ENCODE measurements around the gene TEDDM1.
"Not testable (repeated sequence)": the region's sequence is repeated elsewhere in the genome, so short reads cannot be mapped to it uniquely, and the experiment has no call there.

Gene TEDDM1, protein sequence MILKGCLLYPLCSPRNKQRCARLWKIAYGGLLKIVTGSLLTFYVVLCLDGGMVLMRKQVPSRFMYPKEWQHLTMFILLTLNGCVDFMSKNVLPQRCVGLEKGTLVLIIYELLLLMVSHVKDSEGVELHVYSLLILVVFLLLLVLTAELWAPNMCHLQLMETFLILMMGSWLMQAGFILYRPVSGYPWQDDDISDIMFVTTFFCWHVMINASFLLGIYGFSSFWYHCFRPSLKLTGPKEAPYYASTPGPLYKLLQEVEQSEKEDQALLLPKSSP

GRCh38 chr1:182400567-182400966, at the start of gene TEDDM1:
Gene TEDDM1, minus strand, starts transcription at chr1:182400667. Its CDS starts 182 bp downstream, at chr1:182400485.
- Histone ChIP-seq H3K27ac (ENCODE audit: low read depth, low read length) (no peak within 1 kb of the TSS), H3K9me3 (ENCODE audit: control insufficient read depth in 1 of 2, low read length in 2 of 2) (no peaks in the 10 kb centered on the region), H3K4me1 (ENCODE audit: control insufficient read depth in 1 of 2, insufficient read depth in 2 of 2, low read length in 2 of 2) (no peaks in the 10 kb centered on the region), H3K9ac (ENCODE audit: low read depth in 1 of 2, low read length in 2 of 2) (no peak within 1 kb of the TSS), H3K36me3 (ENCODE audit: control insufficient read depth in 1 of 2, insufficient read depth in 2 of 2, low read length in 2 of 2) (no peaks in the 10 kb centered on the region), H3K4me3 (ENCODE audit: low read depth in 1 of 2, low read length in 2 of 2) (no peak within 1 kb of the TSS), H3K27me3 (ENCODE audit: control insufficient read depth in 1 of 2, insufficient read depth in 2 of 2, low read length in 2 of 2) (no peaks in the 10 kb centered on the region)

- Histone ChIP-seq H3K9ac (ENCODE audit: low read depth in 1 of 2, low read length in 2 of 2) (no peak within 1 kb of the TSS), H3K27me3 (ENCODE audit: control insufficient read depth in 1 of 2, insufficient read depth in 2 of 2, low read length in 2 of 2) (no peaks in the 10 kb centered on the region), H3K27ac (ENCODE audit: low read depth, low read length) (no peak within 1 kb of the TSS), H3K4me1 (ENCODE audit: control insufficient read depth in 1 of 2, insufficient read depth in 2 of 2, low read length in 2 of 2) (no peaks in the 10 kb centered on the region), H3K4me3 (ENCODE audit: low read depth in 1 of 2, low read length in 2 of 2) (no peak within 1 kb of the TSS), H3K36me3 (ENCODE audit: control insufficient read depth in 1 of 2, insufficient read depth in 2 of 2, low read length in 2 of 2) (no peaks in the 10 kb centered on the region), H3K9me3 (ENCODE audit: control insufficient read depth in 1 of 2, low read length in 2 of 2) (no peaks in the 10 kb centered on the region)
Observed at GRCh38 chr1:182450087-182450486, 49.6 kb upstream of the TEDDM1 start, which contains the start of gene RGSL1. Gene RGSL1, plus strand, starts transcription at chr1:182450146. Its CDS starts 20 bp downstream, at chr1:182450166.

- Histone ChIP-seq H3K4me3 (ENCODE audit: low read depth in 1 of 2, low read length in 2 of 2) (no peak overlapping the region), H3K9ac (ENCODE audit: low read depth in 1 of 2, low read length in 2 of 2) (no peak overlapping the region), H3K27ac (ENCODE audit: low read depth, low read length) (no peak overlapping the region), H3K36me3 (ENCODE audit: control insufficient read depth in 1 of 2, insufficient read depth in 2 of 2, low read length in 2 of 2) (no peaks in the 10 kb centered on the region), H3K4me1 (ENCODE audit: control insufficient read depth in 1 of 2, insufficient read depth in 2 of 2, low read length in 2 of 2) (no peaks in the 10 kb centered on the region), H3K27me3 (ENCODE audit: control insufficient read depth in 1 of 2, insufficient read depth in 2 of 2, low read length in 2 of 2) (no peaks in the 10 kb centered on the region), H3K9me3 (ENCODE audit: control insufficient read depth in 1 of 2, low read length in 2 of 2) (no peaks in the 10 kb centered on the region)
Observed at GRCh38 chr1:182447660-182448059, 47.2 kb upstream of the TEDDM1 start.

- H3K9me3 ChIP-seq (ENCODE audit: control insufficient read depth in 1 of 2, low read length in 2 of 2); H3K27ac ChIP-seq (ENCODE audit: low read depth, low read length); H3K4me3 ChIP-seq (ENCODE audit: low read depth in 1 of 2, low read length in 2 of 2); H3K4me1 ChIP-seq (ENCODE audit: control insufficient read depth in 1 of 2, insufficient read depth in 2 of 2, low read length in 2 of 2); H3K9ac ChIP-seq (ENCODE audit: low read depth in 1 of 2, low read length in 2 of 2); H3K36me3 ChIP-seq (ENCODE audit: control insufficient read depth in 1 of 2, insufficient read depth in 2 of 2, low read length in 2 of 2); H3K27me3 ChIP-seq (ENCODE audit: control insufficient read depth in 1 of 2, insufficient read depth in 2 of 2, low read length in 2 of 2): not testable (repeated sequence)
Observed at GRCh38 chr1:182447124-182447523, 46.7 kb upstream of the TEDDM1 start.

- H3K4me1 ChIP-seq (ENCODE audit: control insufficient read depth in 1 of 2, insufficient read depth in 2 of 2, low read length in 2 of 2): no peaks in the 10 kb centered on the region
- H3K4me3 ChIP-seq (ENCODE audit: low read depth in 1 of 2, low read length in 2 of 2): no peak overlapping the region
- H3K36me3 ChIP-seq (ENCODE audit: control insufficient read depth in 1 of 2, insufficient read depth in 2 of 2, low read length in 2 of 2): no peaks in the 10 kb centered on the region
- no peak overlapping the region for H3K9ac ChIP-seq (ENCODE audit: low read depth in 1 of 2, low read length in 2 of 2)
- H3K9me3 ChIP-seq (ENCODE audit: control insufficient read depth in 1 of 2, low read length in 2 of 2): no peaks in the 10 kb centered on the region
- H3K27me3 ChIP-seq (ENCODE audit: control insufficient read depth in 1 of 2, insufficient read depth in 2 of 2, low read length in 2 of 2): no peaks in the 10 kb centered on the region
- H3K27ac ChIP-seq (ENCODE audit: low read depth, low read length): no peak overlapping the region
Observed at GRCh38 chr1:182446033-182446669, 45.7 kb upstream of the TEDDM1 start.

DNA sequence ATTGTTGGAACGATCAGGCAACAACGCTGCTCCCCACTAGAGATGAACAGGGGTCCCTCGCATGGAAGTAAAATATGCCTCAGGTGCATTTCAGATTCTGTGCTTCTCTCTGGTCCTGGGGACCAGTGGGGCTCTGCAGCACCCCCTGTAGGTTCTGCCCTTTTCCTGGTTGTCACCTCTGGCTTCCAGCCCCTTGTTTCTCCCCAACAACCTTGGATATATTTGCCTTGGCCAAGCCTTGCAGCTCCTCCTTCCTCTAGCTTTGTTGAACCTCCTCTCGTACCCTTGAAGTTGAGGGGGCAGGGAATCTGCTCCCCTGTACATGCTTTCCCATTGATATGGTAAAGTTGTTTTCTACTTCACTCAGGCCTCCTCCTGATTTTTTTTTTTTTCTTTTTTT, 44.0 kb upstream of the TEDDM1 start:
- no peak overlapping the region for H3K9ac ChIP-seq (ENCODE audit: low read depth in 1 of 2, low read length in 2 of 2)
- no peak overlapping the region for H3K27ac ChIP-seq (ENCODE audit: low read depth, low read length)
- H3K4me3 ChIP-seq (ENCODE audit: low read depth in 1 of 2, low read length in 2 of 2): no peak overlapping the region
- H3K4me1 ChIP-seq (ENCODE audit: control insufficient read depth in 1 of 2, insufficient read depth in 2 of 2, low read length in 2 of 2): no peaks in the 10 kb centered on the region
- H3K9me3 ChIP-seq (ENCODE audit: control insufficient read depth in 1 of 2, low read length in 2 of 2): no peaks in the 10 kb centered on the region
- H3K27me3 ChIP-seq (ENCODE audit: control insufficient read depth in 1 of 2, insufficient read depth in 2 of 2, low read length in 2 of 2): no peaks in the 10 kb centered on the region
- no peaks in the 10 kb centered on the region for H3K36me3 ChIP-seq (ENCODE audit: control insufficient read depth in 1 of 2, insufficient read depth in 2 of 2, low read length in 2 of 2)

DNA sequence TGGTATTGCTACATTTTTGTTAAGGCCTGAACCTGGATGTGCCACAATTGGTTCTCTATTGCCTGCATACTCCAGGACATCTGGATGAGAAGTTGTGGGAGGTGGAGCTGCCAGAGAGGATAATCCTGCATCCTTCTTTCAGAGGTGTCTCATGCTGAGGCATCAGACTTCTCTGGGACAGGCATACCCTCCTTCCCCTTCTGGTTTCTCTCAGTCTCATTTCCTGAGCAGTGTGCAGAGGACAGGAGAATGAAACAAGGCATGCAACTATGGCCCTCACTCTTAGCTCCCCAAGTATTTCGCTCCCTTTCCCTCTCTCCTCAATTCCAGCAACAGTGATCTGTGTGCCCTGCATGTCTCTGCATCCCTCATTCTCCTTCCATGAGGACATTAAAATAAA, 41.9 kb upstream of the TEDDM1 start:
- Histone ChIP-seq H3K27me3 (ENCODE audit: control insufficient read depth in 1 of 2, insufficient read depth in 2 of 2, low read length in 2 of 2) (no peaks in the 10 kb centered on the region), H3K9me3 (ENCODE audit: control insufficient read depth in 1 of 2, low read length in 2 of 2) (peaks cover 2 to 6% of the 10 kb centered on the region in 2 donors), H3K4me1 (ENCODE audit: control insufficient read depth in 1 of 2, insufficient read depth in 2 of 2, low read length in 2 of 2) (no peaks in the 10 kb centered on the region), H3K4me3 (ENCODE audit: low read depth in 1 of 2, low read length in 2 of 2) (no peak overlapping the region), H3K9ac (ENCODE audit: low read depth in 1 of 2, low read length in 2 of 2) (no peak overlapping the region), H3K27ac (ENCODE audit: low read depth, low read length) (no peak overlapping the region), H3K36me3 (ENCODE audit: control insufficient read depth in 1 of 2, insufficient read depth in 2 of 2, low read length in 2 of 2) (no peaks in the 10 kb centered on the region)

GRCh38 chr1:182441719-182442118, 41.3 kb upstream of the TEDDM1 start:
- Histone ChIP-seq H3K27ac (ENCODE audit: low read depth, low read length) (no peak overlapping the region), H3K27me3 (ENCODE audit: control insufficient read depth in 1 of 2, insufficient read depth in 2 of 2, low read length in 2 of 2) (no peaks in the 10 kb centered on the region), H3K9ac (ENCODE audit: low read depth in 1 of 2, low read length in 2 of 2) (no peak overlapping the region), H3K36me3 (ENCODE audit: control insufficient read depth in 1 of 2, insufficient read depth in 2 of 2, low read length in 2 of 2) (no peaks in the 10 kb centered on the region), H3K9me3 (ENCODE audit: control insufficient read depth in 1 of 2, low read length in 2 of 2) (peaks cover 2 to 6% of the 10 kb centered on the region in 2 donors), H3K4me3 (ENCODE audit: low read depth in 1 of 2, low read length in 2 of 2) (no peak overlapping the region), H3K4me1 (ENCODE audit: control insufficient read depth in 1 of 2, insufficient read depth in 2 of 2, low read length in 2 of 2) (no peaks in the 10 kb centered on the region)

- Histone ChIP-seq H3K9me3 (ENCODE audit: control insufficient read depth in 1 of 2, low read length in 2 of 2) (peaks cover 2 to 6% of the 10 kb centered on the region in 2 donors), H3K9ac (ENCODE audit: low read depth in 1 of 2, low read length in 2 of 2) (no peak overlapping the region), H3K36me3 (ENCODE audit: control insufficient read depth in 1 of 2, insufficient read depth in 2 of 2, low read length in 2 of 2) (no peaks in the 10 kb centered on the region), H3K27me3 (ENCODE audit: control insufficient read depth in 1 of 2, insufficient read depth in 2 of 2, low read length in 2 of 2) (no peaks in the 10 kb centered on the region), H3K27ac (ENCODE audit: low read depth, low read length) (no peak overlapping the region), H3K4me3 (ENCODE audit: low read depth in 1 of 2, low read length in 2 of 2) (no peak overlapping the region), H3K4me1 (ENCODE audit: control insufficient read depth in 1 of 2, insufficient read depth in 2 of 2, low read length in 2 of 2) (no peaks in the 10 kb centered on the region)
Observed at GRCh38 chr1:182438326-182438725, 37.9 kb upstream of the TEDDM1 start.

- Histone ChIP-seq H3K27me3 (ENCODE audit: control insufficient read depth in 1 of 2, insufficient read depth in 2 of 2, low read length in 2 of 2) (no peaks in the 10 kb centered on the region), H3K9me3 (ENCODE audit: control insufficient read depth in 1 of 2, low read length in 2 of 2) (peaks cover under 1 to 2% of the 10 kb centered on the region in 2 donors), H3K27ac (ENCODE audit: low read depth, low read length) (no peak overlapping the region), H3K4me1 (ENCODE audit: control insufficient read depth in 1 of 2, insufficient read depth in 2 of 2, low read length in 2 of 2) (no peaks in the 10 kb centered on the region), H3K36me3 (ENCODE audit: control insufficient read depth in 1 of 2, insufficient read depth in 2 of 2, low read length in 2 of 2) (no peaks in the 10 kb centered on the region), H3K9ac (ENCODE audit: low read depth in 1 of 2, low read length in 2 of 2) (no peak overlapping the region), H3K4me3 (ENCODE audit: low read depth in 1 of 2, low read length in 2 of 2) (no peak overlapping the region)
Observed at GRCh38 chr1:182433580-182433979, 33.1 kb upstream of the TEDDM1 start.

Data from duodenal mucosa (tissue), 2 donors.